GM23338 (cell line): ENCODE data around the gene CDK5RAP2. TPM values are rescaled to one million over a fixed set of nuclear protein-coding genes. Genes with fewer than 3 reads are reported as not detected.

Source experiments
- ATAC-seq: fragments of 200-7000 bp; cut with Tn5 transposase; 3 replicates; pipeline ENCODE4 v1.9.1; 2020
- DNase-seq: peaks from one replicate; pipeline ENCODE4 v3.0.0-alpha.2; 2015; ENCODE audit warnings: low spot score
- H2AFZ ChIP-seq: fragments of 200-600 bp; sonication (generic); 2 replicates; pipeline ENCODE4 v1.8.0; 2016; ENCODE audit warnings: antibody characterized with exemption, mild to moderate bottlenecking, moderate library complexity
- H3F3A ChIP-seq: fragments of 200-600 bp; sonication (generic); replicated peaks from 2 replicates; pipeline ENCODE4 v1.8.0; 2017; ENCODE audit warnings: antibody characterized with exemption, mixed run types, low read depth
- H3K27ac ChIP-seq: fragments of 200-600 bp; sonication (generic); 2 replicates; pipeline ENCODE4 v1.6.1; 2016; ENCODE audit warnings: low read depth
- H3K27me3 ChIP-seq: fragments of 200-600 bp; sonication (generic); 2 replicates; pipeline ENCODE4 v1.8.0; 2016; ENCODE audit warnings: mild to moderate bottlenecking, mixed run types, moderate library complexity; ENCODE audit not compliant: insufficient read depth
- H3K36me3 ChIP-seq: fragments of 200-600 bp; sonication (generic); 2 replicates; pipeline ENCODE4 v1.8.0; 2016; ENCODE audit warnings: mild to moderate bottlenecking; ENCODE audit not compliant: insufficient read depth
- H3K4me1 ChIP-seq: fragments of 200-600 bp; sonication (generic); 2 replicates; pipeline ENCODE4 v1.8.0; 2016; ENCODE audit warnings: mild to moderate bottlenecking, moderate library complexity; ENCODE audit not compliant: insufficient read depth
- H3K4me2 ChIP-seq: fragments of 200-600 bp; sonication (generic); 2 replicates; pipeline ENCODE4 v1.7.1; 2017; ENCODE audit warnings: mixed run types
- H3K4me3 ChIP-seq: fragments of 200-600 bp; sonication (generic); 2 replicates; pipeline ENCODE4 v1.6.1; 2016; ENCODE audit warnings: mixed run types
- H3K79me2 ChIP-seq: fragments of 200-600 bp; sonication (generic); replicated peaks from 2 replicates; pipeline ENCODE4 v1.8.0; 2017; ENCODE audit warnings: mild to moderate bottlenecking; ENCODE audit not compliant: insufficient read depth
- H3K9me2 ChIP-seq: fragments of 200-600 bp; sonication (generic); 2 replicates; pipeline ENCODE4 v1.8.0; 2017; ENCODE audit not compliant: insufficient read depth
- H4K20me1 ChIP-seq: fragments of 200-600 bp; sonication (generic); replicated peaks from 2 replicates; pipeline ENCODE4 v1.8.0; 2017; ENCODE audit warnings: mild to moderate bottlenecking; ENCODE audit not compliant: insufficient read depth
- H3K27ac Mint-ChIP-seq: 2 replicates; pipeline ENCODE4 v1.8.0; 2020; ENCODE audit warnings: inconsistent platforms, mild to moderate bottlenecking, moderate library complexity, mixed read lengths
- H3K27me3 Mint-ChIP-seq: 3 replicates; pipeline ENCODE4 v1.8.0; 2022; ENCODE audit warnings: low read depth, mild to moderate bottlenecking, moderate library complexity, mixed read lengths, inconsistent platforms; ENCODE audit not compliant: insufficient read depth, poor library complexity
- H3K36me3 Mint-ChIP-seq: 3 replicates; pipeline ENCODE4 v1.8.0; 2021; ENCODE audit warnings: low read depth, mild to moderate bottlenecking, inconsistent platforms, moderate library complexity, mixed read lengths
- H3K4me1 Mint-ChIP-seq: 3 replicates; pipeline ENCODE4 v1.8.0; 2020; ENCODE audit warnings: mild to moderate bottlenecking, inconsistent platforms, mixed read lengths
- H3K4me3 Mint-ChIP-seq: 3 replicates; pipeline ENCODE4 v1.8.0; 2021; ENCODE audit warnings: moderate library complexity, mild to moderate bottlenecking, inconsistent platforms, mixed read lengths
- H3K9me3 Mint-ChIP-seq: 3 replicates; pipeline ENCODE4 v1.8.0; 2020; ENCODE audit warnings: moderate library complexity, mild to moderate bottlenecking, inconsistent platforms, mixed read lengths
- EZH2 ChIP-seq: fragments of 200-600 bp; sonication (generic); IDR thresholded peaks from one replicate; pipeline ENCODE4 v1.8.0; 2017; ENCODE audit warnings: antibody characterized with exemption, mild to moderate bottlenecking, low read depth; ENCODE audit not compliant: unreplicated experiment
- JUNB ChIP-seq: IDR thresholded peaks from one replicate; pipeline ENCODE4 v1.6.1; 2016; ENCODE audit warnings: antibody characterized with exemption; ENCODE audit not compliant: unreplicated experiment
- NANOG ChIP-seq: IDR thresholded peaks from 2 replicates; pipeline ENCODE4 v1.6.1; 2016; ENCODE audit warnings: antibody characterized with exemption, borderline replicate concordance
- POLR2AphosphoS5 ChIP-seq: IDR thresholded peaks from 2 replicates; pipeline ENCODE4 v1.6.1; 2016; ENCODE audit warnings: antibody characterized with exemption, low read depth
- REST ChIP-seq: IDR thresholded peaks from one replicate; pipeline ENCODE4 v1.6.1; 2018; ENCODE audit warnings: antibody characterized with exemption; ENCODE audit not compliant: unreplicated experiment
- STAT1 ChIP-seq: IDR thresholded peaks from one replicate; pipeline ENCODE4 v1.6.1; 2016; ENCODE audit warnings: antibody characterized with exemption; ENCODE audit not compliant: unreplicated experiment
- ZNF462 ChIP-seq: fragments of 250-450 bp; sonication (Bioruptor Pico); IDR thresholded peaks from 2 replicates; pipeline ENCODE4 v1.5.0; 2020; ENCODE audit warnings: mild to moderate bottlenecking, moderate library complexity
- polyA plus RNA-seq: library from polyadenylated mRNA; unstranded; fragments of >200 nt; fragmentation: Nextera tagmentation; extraction: Ambion mirVana; gene quantifications from 2 replicates; pipeline ENCODE4 v1.2.1, GENCODE V29; 2016
- total RNA-seq: library from RNA; depleted of rRNA; stranded (reverse); fragments of >200 nt; shearing (Covaris generic); gene quantifications from 2 replicates; pipeline ENCODE4 v1.2.3, GENCODE V29; 2014

Gene CDK5RAP2
- total and polyA plus RNA-seq, 2 experiments from 2014 or later: 50.7 to 65.7 TPM

- TF ChIP-seq ZNF462 (CRISPR knock-in tag) (no peak), NANOG (no peak)
Measured at GRCh38 chr9:120557205-120557604, 22.8 kb downstream of the CDK5RAP2 start (continued).

GRCh38 chr9:120556775-120557174 lies 23.2 kb downstream of the CDK5RAP2 start:
- Mint-ChIP-seq H3K27me3 (peaks cover 2% of the 10 kb centered on the region), H3K36me3 (peaks cover 25% of the 10 kb centered on the region), H3K4me3 (no peak overlapping the region), H3K27ac (no peak overlapping the region), H3K4me1 (no peaks in the 10 kb centered on the region), H3K9me3 (no peaks in the 10 kb centered on the region)
- Histone ChIP-seq H3K27ac (no peak overlapping the region), H4K20me1 (peaks cover 18% of the 10 kb centered on the region), H3K9me2 (no peaks in the 10 kb centered on the region), H3K27me3 (no peaks in the 10 kb centered on the region), H3K36me3 (no peaks in the 10 kb centered on the region), H3K4me3 (no peak overlapping the region), H3K79me2 (peaks cover 74% of the 10 kb centered on the region), H3F3A (no peaks in the 10 kb centered on the region), H3K4me1 (no peaks in the 10 kb centered on the region), H3K4me2 (no peak overlapping the region), H2AFZ (no peak overlapping the region)
- DNase-seq: no peak
- no peak for ATAC-seq
- no peak for TF ChIP-seq JUNB
- no peak for TF ChIP-seq REST
- TF ChIP-seq ZNF462 (CRISPR knock-in tag): no peak
- no peak for TF ChIP-seq POLR2AphosphoS5
- TF ChIP-seq EZH2: no peak
- TF ChIP-seq STAT1: no peak
